ENCODE results near the gene RAB5A.

RAB5A gene

GRCh38 chr3:19920401-19921080 is 26.4 kb upstream of the RAB5A start:
- H3K27me3 ChIP-seq (ENCODE audit: control insufficient read depth in 1 of 2, insufficient read depth in 2 of 2, low read length in 2 of 2): no peaks in the 10 kb centered on the region
- H3K4me3 ChIP-seq (ENCODE audit: low read depth in 1 of 2, low read length in 2 of 2): no peak overlapping the region
- no peaks in the 10 kb centered on the region for H3K36me3 ChIP-seq (ENCODE audit: control insufficient read depth in 1 of 2, insufficient read depth in 2 of 2, low read length in 2 of 2)
- H3K27ac ChIP-seq (ENCODE audit: low read depth, low read length): no peak overlapping the region
- no peak overlapping the region for H3K9ac ChIP-seq (ENCODE audit: low read depth in 1 of 2, low read length in 2 of 2)
- no peaks in the 10 kb centered on the region for H3K4me1 ChIP-seq (ENCODE audit: control insufficient read depth in 1 of 2, insufficient read depth in 2 of 2, low read length in 2 of 2)
- H3K9me3 ChIP-seq (ENCODE audit: control insufficient read depth in 1 of 2, low read length in 2 of 2): no peaks in the 10 kb centered on the region

- H3K27ac ChIP-seq (ENCODE audit: low read depth, low read length): no peak overlapping the region
Observed at GRCh38 chr3:19931180-19931692, 15.7 kb upstream of the RAB5A start.

GRCh38 chr3:19931767-19932188 is 15.1 kb upstream of the RAB5A start:
- H3K4me3 ChIP-seq (ENCODE audit: low read depth in 1 of 2, low read length in 2 of 2): no peak overlapping the region
- no peaks in the 10 kb centered on the region for H3K36me3 ChIP-seq (ENCODE audit: control insufficient read depth in 1 of 2, insufficient read depth in 2 of 2, low read length in 2 of 2)
- H3K4me1 ChIP-seq (ENCODE audit: control insufficient read depth in 1 of 2, insufficient read depth in 2 of 2, low read length in 2 of 2): no peaks in the 10 kb centered on the region
- H3K27me3 ChIP-seq (ENCODE audit: control insufficient read depth in 1 of 2, insufficient read depth in 2 of 2, low read length in 2 of 2): no peaks in the 10 kb centered on the region
- H3K9me3 ChIP-seq (ENCODE audit: control insufficient read depth in 1 of 2, low read length in 2 of 2): no peaks in the 10 kb centered on the region
- no peak overlapping the region for H3K9ac ChIP-seq (ENCODE audit: low read depth in 1 of 2, low read length in 2 of 2)
- no peak overlapping the region for H3K27ac ChIP-seq (ENCODE audit: low read depth, low read length)

More at GRCh38 chr3:19931180-19931692, 15.7 kb upstream of the RAB5A start:
- Histone ChIP-seq H3K9me3 (ENCODE audit: control insufficient read depth in 1 of 2, low read length in 2 of 2) (no peaks in the 10 kb centered on the region), H3K27me3 (ENCODE audit: control insufficient read depth in 1 of 2, insufficient read depth in 2 of 2, low read length in 2 of 2) (no peaks in the 10 kb centered on the region), H3K36me3 (ENCODE audit: control insufficient read depth in 1 of 2, insufficient read depth in 2 of 2, low read length in 2 of 2) (no peaks in the 10 kb centered on the region), H3K4me1 (ENCODE audit: control insufficient read depth in 1 of 2, insufficient read depth in 2 of 2, low read length in 2 of 2) (no peaks in the 10 kb centered on the region), H3K9ac (ENCODE audit: low read depth in 1 of 2, low read length in 2 of 2) (no peak overlapping the region), H3K4me3 (ENCODE audit: low read depth in 1 of 2, low read length in 2 of 2) (no peak overlapping the region)

- Histone ChIP-seq H3K27ac (ENCODE audit: low read depth, low read length) (no peak overlapping the region), H3K9ac (ENCODE audit: low read depth in 1 of 2, low read length in 2 of 2) (no peak overlapping the region), H3K4me3 (ENCODE audit: low read depth in 1 of 2, low read length in 2 of 2) (no peak overlapping the region), H3K4me1 (ENCODE audit: control insufficient read depth in 1 of 2, insufficient read depth in 2 of 2, low read length in 2 of 2) (no peaks in the 10 kb centered on the region), H3K36me3 (ENCODE audit: control insufficient read depth in 1 of 2, insufficient read depth in 2 of 2, low read length in 2 of 2) (no peaks in the 10 kb centered on the region), H3K9me3 (ENCODE audit: control insufficient read depth in 1 of 2, low read length in 2 of 2) (no peaks in the 10 kb centered on the region), H3K27me3 (ENCODE audit: control insufficient read depth in 1 of 2, insufficient read depth in 2 of 2, low read length in 2 of 2) (no peaks in the 10 kb centered on the region)
Observed at GRCh38 chr3:19932422-19932821, 14.5 kb upstream of the RAB5A start.

- no peak within 1 kb of the TSS for H3K4me3 ChIP-seq (ENCODE audit: low read depth in 1 of 2, low read length in 2 of 2)
- H3K4me1 ChIP-seq (ENCODE audit: control insufficient read depth in 1 of 2, insufficient read depth in 2 of 2, low read length in 2 of 2): no peaks in the 10 kb centered on the region
Observed at GRCh38 chr3:19934098-19934566, 12.8 kb upstream of the RAB5A start, which contains the start of gene EFHB. Gene EFHB (minus strand): TSS chr3:19934217. CDS start chr3:19934018, 199 bp downstream.

GRCh38 chr3:19937459-19938294 is 9.2 kb upstream of the RAB5A start:
- H3K36me3 ChIP-seq (ENCODE audit: control insufficient read depth in 1 of 2, insufficient read depth in 2 of 2, low read length in 2 of 2): no peaks in the 10 kb centered on the region
- H3K4me3 ChIP-seq (ENCODE audit: low read depth in 1 of 2, low read length in 2 of 2): no peak overlapping the region
- H3K9ac ChIP-seq (ENCODE audit: low read depth in 1 of 2, low read length in 2 of 2): no peak overlapping the region
- H3K4me1 ChIP-seq (ENCODE audit: control insufficient read depth in 1 of 2, insufficient read depth in 2 of 2, low read length in 2 of 2): no peaks in the 10 kb centered on the region
- no peaks in the 10 kb centered on the region for H3K9me3 ChIP-seq (ENCODE audit: control insufficient read depth in 1 of 2, low read length in 2 of 2)
- H3K27me3 ChIP-seq (ENCODE audit: control insufficient read depth in 1 of 2, insufficient read depth in 2 of 2, low read length in 2 of 2): no peaks in the 10 kb centered on the region
- no peak overlapping the region for H3K27ac ChIP-seq (ENCODE audit: low read depth, low read length)

More at GRCh38 chr3:19934098-19934566, 12.8 kb upstream of the RAB5A start, which contains the start of gene EFHB:
- Histone ChIP-seq H3K9me3 (ENCODE audit: control insufficient read depth in 1 of 2, low read length in 2 of 2) (no peaks in the 10 kb centered on the region), H3K9ac (ENCODE audit: low read depth in 1 of 2, low read length in 2 of 2) (no peak within 1 kb of the TSS), H3K27me3 (ENCODE audit: control insufficient read depth in 1 of 2, insufficient read depth in 2 of 2, low read length in 2 of 2) (no peaks in the 10 kb centered on the region), H3K27ac (ENCODE audit: low read depth, low read length) (no peak within 1 kb of the TSS), H3K36me3 (ENCODE audit: control insufficient read depth in 1 of 2, insufficient read depth in 2 of 2, low read length in 2 of 2) (no peaks in the 10 kb centered on the region)

GRCh38 chr3:19938295-19938627 is 8.6 kb upstream of the RAB5A start:
- Histone ChIP-seq H3K27ac (ENCODE audit: low read depth, low read length) (no peak overlapping the region), H3K36me3 (ENCODE audit: control insufficient read depth in 1 of 2, insufficient read depth in 2 of 2, low read length in 2 of 2) (no peaks in the 10 kb centered on the region), H3K4me3 (ENCODE audit: low read depth in 1 of 2, low read length in 2 of 2) (no peak overlapping the region)

GRCh38 chr3:19940643-19941042 is 6.3 kb upstream of the RAB5A start:
- Histone ChIP-seq H3K4me3 (ENCODE audit: low read depth in 1 of 2, low read length in 2 of 2) (no peak overlapping the region), H3K9ac (ENCODE audit: low read depth in 1 of 2, low read length in 2 of 2) (no peak overlapping the region), H3K9me3 (ENCODE audit: control insufficient read depth in 1 of 2, low read length in 2 of 2) (no peaks in the 10 kb centered on the region), H3K4me1 (ENCODE audit: control insufficient read depth in 1 of 2, insufficient read depth in 2 of 2, low read length in 2 of 2) (peaks cover 3 to 6% of the 10 kb centered on the region in 2 donors), H3K27ac (ENCODE audit: low read depth, low read length) (no peak overlapping the region), H3K36me3 (ENCODE audit: control insufficient read depth in 1 of 2, insufficient read depth in 2 of 2, low read length in 2 of 2) (no peaks in the 10 kb centered on the region), H3K27me3 (ENCODE audit: control insufficient read depth in 1 of 2, insufficient read depth in 2 of 2, low read length in 2 of 2) (no peaks in the 10 kb centered on the region)

More at GRCh38 chr3:19938295-19938627, 8.6 kb upstream of the RAB5A start:
- H3K27me3 ChIP-seq (ENCODE audit: control insufficient read depth in 1 of 2, insufficient read depth in 2 of 2, low read length in 2 of 2): no peaks in the 10 kb centered on the region
- no peaks in the 10 kb centered on the region for H3K4me1 ChIP-seq (ENCODE audit: control insufficient read depth in 1 of 2, insufficient read depth in 2 of 2, low read length in 2 of 2)
- no peaks in the 10 kb centered on the region for H3K9me3 ChIP-seq (ENCODE audit: control insufficient read depth in 1 of 2, low read length in 2 of 2)
- H3K9ac ChIP-seq (ENCODE audit: low read depth in 1 of 2, low read length in 2 of 2): no peak overlapping the region

GRCh38 chr3:19945534-19945933 is 1.4 kb upstream of the RAB5A start:
- H3K36me3 ChIP-seq (ENCODE audit: control insufficient read depth in 1 of 2, insufficient read depth in 2 of 2, low read length in 2 of 2): no peaks in the 10 kb centered on the region
- peaks cover 24 to 25% of the 10 kb centered on the region in 2 donors for H3K4me1 ChIP-seq (ENCODE audit: control insufficient read depth in 1 of 2, insufficient read depth in 2 of 2, low read length in 2 of 2)
- peak overlapping the region; percentile 81 to 91 for H3K4me3 ChIP-seq (ENCODE audit: low read depth in 1 of 2, low read length in 2 of 2)
- peak overlapping the region; percentile 98 for H3K27ac ChIP-seq (ENCODE audit: low read depth, low read length)
- H3K9ac ChIP-seq (ENCODE audit: low read depth in 1 of 2, low read length in 2 of 2): peak overlapping the region; percentile 89 to 97
- H3K9me3 ChIP-seq (ENCODE audit: control insufficient read depth in 1 of 2, low read length in 2 of 2): no peaks in the 10 kb centered on the region
- no peaks in the 10 kb centered on the region for H3K27me3 ChIP-seq (ENCODE audit: control insufficient read depth in 1 of 2, insufficient read depth in 2 of 2, low read length in 2 of 2)

Data from duodenal mucosa (tissue), 2 donors.